ENCODE data around the gene DVL1. TPM values are rescaled to one million over a fixed set of nuclear protein-coding genes. Genes with fewer than 3 reads are reported as not detected.
"Not testable (repeated sequence)": the region's sequence is repeated elsewhere in the genome, so short reads cannot be mapped to it uniquely, and the experiment has no call there.

The DVL1 gene
- total RNA-seq, 1 donor from 2014 or later, result 55.0 TPM

- no peak for FAIRE-seq
- peaks cover 26% of the 10 kb centered on the region for H4K20me1 ChIP-seq (ENCODE audit: insufficient read depth, low read length)
Measured at GRCh38 chr1:1370771-1371300, 21.6 kb upstream of the DVL1 start.

GRCh38 chr1:1370094-1370493 lies 20.9 kb upstream of the DVL1 start:
- not testable (repeated sequence) for H3K36me3 Mint-ChIP-seq (ENCODE audit: low read depth, unreplicated experiment); H3K27ac Mint-ChIP-seq (ENCODE audit: unreplicated experiment); H3K9me3 Mint-ChIP-seq (ENCODE audit: unreplicated experiment); H3K4me3 Mint-ChIP-seq (ENCODE audit: unreplicated experiment); H3K9me3 ChIP-seq (ENCODE audit: insufficient read depth, low read depth, low read length); H3K4me1 Mint-ChIP-seq (ENCODE audit: low read depth, unreplicated experiment); DNase-seq (ENCODE audit: low read depth); H3K9ac ChIP-seq (ENCODE audit: low read length); H3K27me3 ChIP-seq (ENCODE audit: insufficient read depth, low read length); FAIRE-seq; H2AFZ ChIP-seq (ENCODE audit: low read depth, low read length); H3K27ac ChIP-seq (ENCODE audit: low read depth, low read length); H3K27me3 Mint-ChIP-seq (ENCODE audit: low read depth, unreplicated experiment); H3K4me2 ChIP-seq (ENCODE audit: low read length); H3K36me3 ChIP-seq (ENCODE audit: insufficient read depth, low read length); H3K4me3 ChIP-seq (ENCODE audit: insufficient read depth, low read depth, low read length)
- peaks cover 34% of the 10 kb centered on the region for H3K79me2 ChIP-seq (ENCODE audit: insufficient read depth, low read length)
- peaks cover 26% of the 10 kb centered on the region for H4K20me1 ChIP-seq (ENCODE audit: insufficient read depth, low read length)
- H3K4me1 ChIP-seq (ENCODE audit: insufficient read depth, low read length), result peaks cover 14% of the 10 kb centered on the region

More at GRCh38 chr1:1370771-1371300, 21.6 kb upstream of the DVL1 start:
- H3K9me3 ChIP-seq (ENCODE audit: insufficient read depth, low read depth, low read length), result peaks cover 8% of the 10 kb centered on the region
- TF ChIP-seq CTCF (IDR thresholded peaks at IDR 0.05; ENCODE audit: insufficient read depth, low read depth, low read length) (no peak), EZH2 (IDR thresholded peaks at IDR 0.05; ENCODE audit: insufficient read depth, low read length) (no peak)
- H3K27me3 ChIP-seq (ENCODE audit: insufficient read depth, low read length), result no peaks in the 10 kb centered on the region
- no peak overlapping the region for H3K27ac ChIP-seq (ENCODE audit: low read depth, low read length)
- H3K4me1 ChIP-seq (ENCODE audit: insufficient read depth, low read length), result peaks cover 14% of the 10 kb centered on the region
- DNase-seq (ENCODE audit: low read depth), result no peak
- Mint-ChIP-seq H3K27me3 (ENCODE audit: low read depth, unreplicated experiment) (no peaks in the 10 kb centered on the region), H3K4me3 (ENCODE audit: unreplicated experiment) (no peak overlapping the region), H3K36me3 (ENCODE audit: low read depth, unreplicated experiment) (no peaks in the 10 kb centered on the region), H3K27ac (ENCODE audit: unreplicated experiment) (no peak overlapping the region), H3K9me3 (ENCODE audit: unreplicated experiment) (no peaks in the 10 kb centered on the region), H3K4me1 (ENCODE audit: low read depth, unreplicated experiment) (peaks cover 10% of the 10 kb centered on the region)
- H3K9ac ChIP-seq (ENCODE audit: low read length), result no peak overlapping the region
- peaks cover 3% of the 10 kb centered on the region for H3K36me3 ChIP-seq (ENCODE audit: insufficient read depth, low read length)
- peaks cover 34% of the 10 kb centered on the region for H3K79me2 ChIP-seq (ENCODE audit: insufficient read depth, low read length)
- H3K4me3 ChIP-seq (ENCODE audit: insufficient read depth, low read depth, low read length), result no peak overlapping the region
- no peak overlapping the region for H3K4me2 ChIP-seq (ENCODE audit: low read length)
- H2AFZ ChIP-seq (ENCODE audit: low read depth, low read length), result no peak overlapping the region

- Histone ChIP-seq H3K4me2 (ENCODE audit: low read length) (no peak overlapping the region), H2AFZ (ENCODE audit: low read depth, low read length) (no peak overlapping the region), H3K36me3 (ENCODE audit: insufficient read depth, low read length) (no peaks in the 10 kb centered on the region), H3K4me1 (ENCODE audit: insufficient read depth, low read length) (peaks cover 6% of the 10 kb centered on the region), H3K4me3 (ENCODE audit: insufficient read depth, low read depth, low read length) (no peak overlapping the region), H3K27me3 (ENCODE audit: insufficient read depth, low read length) (no peaks in the 10 kb centered on the region), H3K79me2 (ENCODE audit: insufficient read depth, low read length) (peaks cover 10% of the 10 kb centered on the region), H3K9ac (ENCODE audit: low read length) (no peak overlapping the region), H3K9me3 (ENCODE audit: insufficient read depth, low read depth, low read length) (peaks cover 8% of the 10 kb centered on the region), H4K20me1 (ENCODE audit: insufficient read depth, low read length) (peaks cover 11% of the 10 kb centered on the region), H3K27ac (ENCODE audit: low read depth, low read length) (no peak overlapping the region)
- H3K27me3 Mint-ChIP-seq (ENCODE audit: low read depth, unreplicated experiment), result no peaks in the 10 kb centered on the region
- H3K9me3 Mint-ChIP-seq (ENCODE audit: unreplicated experiment), result no peaks in the 10 kb centered on the region
- H3K27ac Mint-ChIP-seq (ENCODE audit: unreplicated experiment), result no peak overlapping the region
- peaks cover 2% of the 10 kb centered on the region for H3K4me1 Mint-ChIP-seq (ENCODE audit: low read depth, unreplicated experiment)
- H3K36me3 Mint-ChIP-seq (ENCODE audit: low read depth, unreplicated experiment), result peaks cover 1% of the 10 kb centered on the region
- FAIRE-seq, result no peak
- TF ChIP-seq EZH2 (IDR thresholded peaks at IDR 0.05; ENCODE audit: insufficient read depth, low read length) (no peak), CTCF (IDR thresholded peaks at IDR 0.05; ENCODE audit: insufficient read depth, low read depth, low read length) (no peak)
- peak; percentile 17 for DNase-seq (ENCODE audit: low read depth)
- no peak overlapping the region for H3K4me3 Mint-ChIP-seq (ENCODE audit: unreplicated experiment)
Measured at GRCh38 chr1:1367315-1367714, 18.1 kb upstream of the DVL1 start.
